ENCODE data around the gene GATA5.
"Not testable (repeated sequence)": the region's sequence is repeated elsewhere in the genome, so short reads cannot be mapped to it uniquely, and the experiment has no call there.

GATA5 gene

GRCh38 chr20:62428396-62429295, 47.1 kb downstream of the GATA5 start:
- no peak for DNase-seq

DNA sequence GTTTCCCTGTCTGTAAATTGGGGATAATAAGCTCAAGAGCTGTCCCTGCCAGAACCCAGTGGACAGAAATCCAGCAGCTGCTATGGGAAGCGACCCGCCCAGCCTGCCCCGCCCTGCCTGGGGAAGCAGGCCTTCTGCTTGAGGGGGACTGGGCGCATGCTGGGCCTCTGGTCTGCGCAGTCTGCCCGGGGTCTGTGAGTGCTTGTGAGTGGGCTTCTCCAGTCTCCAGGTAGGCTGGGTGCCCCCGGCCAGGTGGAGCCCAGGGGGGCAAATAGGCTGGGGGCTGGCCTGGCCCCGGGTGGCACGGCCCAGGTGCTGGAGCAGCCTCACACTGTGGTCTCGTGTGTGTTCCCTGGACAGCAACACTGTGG, 47.8 kb downstream of the GATA5 start:
- no peak for DNase-seq

- no peak for DNase-seq
Observed at GRCh38 chr20:62427172-62428001, 48.4 kb downstream of the GATA5 start, which contains the start of gene RBBP8NL. Gene RBBP8NL (minus strand): TSS chr20:62427539. CDS start chr20:62419647, 7,892 bp downstream.

DNA sequence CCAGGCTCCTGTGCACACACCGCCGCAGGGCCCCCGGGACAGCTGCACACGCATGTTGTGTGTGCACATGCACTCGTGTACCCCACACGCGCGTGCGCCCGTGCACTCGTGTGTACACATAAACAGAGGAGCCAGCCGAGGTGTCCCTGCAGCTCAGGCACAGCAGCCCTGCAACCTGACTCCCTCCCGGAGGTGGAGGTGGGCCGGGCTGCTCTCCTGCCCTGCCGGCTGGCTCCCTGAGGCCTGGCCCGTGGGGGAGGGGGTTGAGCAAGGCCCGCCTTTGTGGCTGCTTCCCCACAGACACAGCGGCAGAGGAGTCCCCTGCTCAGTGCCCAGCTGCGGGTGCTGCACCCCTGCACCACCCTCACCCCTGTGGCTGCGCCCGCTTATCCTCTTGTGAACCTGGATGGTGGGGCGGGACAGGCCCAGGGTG, 49.1 kb downstream of the GATA5 start:
- no peak for DNase-seq

DNA sequence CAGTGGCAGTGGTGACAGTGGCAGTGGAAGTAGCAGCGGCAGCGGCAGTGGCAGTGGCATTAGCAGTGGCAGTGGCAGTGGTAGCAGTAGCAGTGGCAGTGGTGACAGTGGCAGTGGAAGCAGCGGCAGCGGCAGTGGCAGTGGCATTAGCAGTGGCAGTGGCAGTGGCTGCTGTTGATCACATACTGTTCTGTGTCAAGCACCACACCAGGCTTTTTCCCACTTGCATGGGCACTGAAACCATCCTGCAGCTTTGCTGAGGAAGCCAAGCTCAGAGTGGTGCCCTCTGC, 49.8 kb downstream of the GATA5 start:
- DNase-seq, result not testable (repeated sequence)

- no peak for DNase-seq
Observed at GRCh38 chr20:62425281-62426058, 50.3 kb downstream of the GATA5 start.

GRCh38 chr20:62424249-62425107, 51.3 kb downstream of the GATA5 start:
- no peak for DNase-seq

- DNase-seq, result no peak
Observed at GRCh38 chr20:62423326-62423706, 52.5 kb downstream of the GATA5 start.

GRCh38 chr20:62422636-62423325, 53.0 kb downstream of the GATA5 start:
- no peak for DNase-seq

DNA sequence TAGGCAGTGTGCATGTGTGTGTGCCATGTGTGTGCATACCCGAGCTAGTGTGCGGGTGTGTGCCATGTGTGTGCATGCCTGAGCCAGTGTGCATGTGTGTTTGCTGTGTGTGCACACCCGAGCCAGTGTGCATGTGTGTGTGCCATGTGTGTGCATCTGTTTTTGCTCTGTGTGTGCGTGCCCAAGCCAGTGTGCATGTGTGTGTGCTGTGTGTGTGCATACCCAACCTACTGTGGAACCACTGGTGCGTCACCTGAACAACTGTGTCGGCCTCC, 54.1 kb downstream of the GATA5 start:
- no peak for DNase-seq

DNA sequence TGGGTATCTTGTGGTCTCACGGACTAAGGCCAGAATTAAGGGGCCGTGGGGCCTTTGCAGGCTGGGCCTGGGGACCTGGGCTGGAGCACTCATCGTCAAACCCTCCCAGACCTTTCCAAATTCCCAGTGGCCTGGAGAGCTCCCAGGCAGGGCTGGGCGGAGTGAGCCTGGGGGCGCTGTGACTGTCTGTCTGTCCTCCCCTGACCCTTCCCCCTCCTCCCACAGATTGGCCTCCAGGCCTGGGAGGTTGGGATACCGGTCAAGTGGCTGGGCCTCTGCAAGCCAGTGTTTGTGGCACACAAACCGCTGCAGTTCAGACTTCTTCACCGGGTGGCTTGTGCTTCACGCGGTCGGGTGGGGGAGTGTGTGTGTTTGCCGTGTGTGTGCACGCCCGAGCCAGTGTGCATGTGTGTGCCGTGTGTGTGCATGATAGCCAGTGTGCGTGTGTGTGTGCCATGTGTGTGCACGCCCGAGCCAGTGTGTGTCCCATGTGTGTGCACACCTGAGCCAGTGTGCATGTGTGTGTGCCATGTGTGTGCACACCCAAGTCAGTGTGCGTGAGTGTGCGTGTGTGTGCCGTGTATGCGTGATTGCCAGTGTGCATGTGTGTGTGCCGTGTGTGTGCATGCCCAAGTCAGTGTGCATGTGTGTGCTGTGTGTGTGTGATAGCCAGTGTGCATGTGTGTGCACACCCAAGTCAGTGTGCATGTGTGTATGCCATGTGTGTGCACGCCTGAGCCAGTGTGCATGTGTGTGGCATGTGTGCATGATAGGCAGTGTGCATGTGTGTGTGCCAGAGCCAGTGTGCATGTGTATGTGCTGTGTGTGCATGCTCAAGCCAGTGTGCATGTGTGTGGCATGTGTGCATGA, 54.7 kb downstream of the GATA5 start:
- no peak for DNase-seq

GRCh38 chr20:62419759-62420158, 56.0 kb downstream of the GATA5 start:
- no peak for DNase-seq

GRCh38 chr20:62418709-62419487, 56.9 kb downstream of the GATA5 start:
- DNase-seq, result no peak

GRCh38 chr20:62417981-62418708, 57.6 kb downstream of the GATA5 start:
- no peak for DNase-seq

DNA sequence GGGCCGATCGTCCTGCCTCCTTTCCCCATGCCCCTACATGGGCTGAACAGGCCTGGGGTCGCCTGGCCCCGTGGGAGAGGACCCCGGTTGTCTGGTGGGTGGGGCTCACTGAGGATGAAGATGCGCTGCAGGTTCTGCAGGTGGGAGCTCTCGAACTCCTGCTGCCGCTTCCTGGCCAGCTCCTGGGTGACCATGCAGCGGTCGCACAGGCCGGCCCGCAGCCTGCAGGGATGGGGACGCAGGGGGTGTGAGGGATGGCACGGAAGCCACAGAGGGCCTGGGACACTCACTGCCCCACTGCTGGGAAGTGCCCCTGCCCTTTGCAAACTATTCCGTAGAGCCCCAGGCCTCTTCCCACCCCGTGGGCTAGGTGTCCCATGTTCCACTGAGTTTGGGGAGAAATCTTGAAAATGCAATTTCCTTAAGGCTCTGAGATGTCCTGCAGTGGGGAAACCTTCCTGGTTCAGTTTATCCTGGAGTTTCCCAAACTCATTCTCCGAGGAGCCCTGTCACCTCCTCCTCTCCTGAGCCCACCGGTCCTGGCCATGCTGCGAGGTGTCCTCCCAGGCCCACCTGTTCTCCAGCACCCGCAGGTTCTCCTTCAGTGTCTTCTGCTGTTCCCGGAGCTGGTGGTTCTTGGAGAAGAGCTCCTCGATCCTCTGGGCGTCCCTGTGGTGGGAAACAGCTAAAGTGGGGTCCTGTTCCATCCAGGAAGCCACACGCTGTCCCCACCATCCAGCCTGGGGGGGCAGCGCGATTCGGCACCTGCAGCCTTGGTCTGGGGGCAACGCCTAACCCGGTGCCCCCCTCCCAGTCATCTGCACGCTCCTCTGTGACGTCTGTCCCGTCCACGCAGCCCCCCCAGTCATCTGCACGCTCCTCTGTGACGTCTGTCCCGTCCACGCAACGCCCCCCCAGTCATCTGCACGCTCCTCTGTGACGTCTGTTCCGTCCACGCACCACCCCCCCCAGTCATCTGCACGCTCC, 58.9 kb downstream of the GATA5 start:
- no peak for DNase-seq

DNA sequence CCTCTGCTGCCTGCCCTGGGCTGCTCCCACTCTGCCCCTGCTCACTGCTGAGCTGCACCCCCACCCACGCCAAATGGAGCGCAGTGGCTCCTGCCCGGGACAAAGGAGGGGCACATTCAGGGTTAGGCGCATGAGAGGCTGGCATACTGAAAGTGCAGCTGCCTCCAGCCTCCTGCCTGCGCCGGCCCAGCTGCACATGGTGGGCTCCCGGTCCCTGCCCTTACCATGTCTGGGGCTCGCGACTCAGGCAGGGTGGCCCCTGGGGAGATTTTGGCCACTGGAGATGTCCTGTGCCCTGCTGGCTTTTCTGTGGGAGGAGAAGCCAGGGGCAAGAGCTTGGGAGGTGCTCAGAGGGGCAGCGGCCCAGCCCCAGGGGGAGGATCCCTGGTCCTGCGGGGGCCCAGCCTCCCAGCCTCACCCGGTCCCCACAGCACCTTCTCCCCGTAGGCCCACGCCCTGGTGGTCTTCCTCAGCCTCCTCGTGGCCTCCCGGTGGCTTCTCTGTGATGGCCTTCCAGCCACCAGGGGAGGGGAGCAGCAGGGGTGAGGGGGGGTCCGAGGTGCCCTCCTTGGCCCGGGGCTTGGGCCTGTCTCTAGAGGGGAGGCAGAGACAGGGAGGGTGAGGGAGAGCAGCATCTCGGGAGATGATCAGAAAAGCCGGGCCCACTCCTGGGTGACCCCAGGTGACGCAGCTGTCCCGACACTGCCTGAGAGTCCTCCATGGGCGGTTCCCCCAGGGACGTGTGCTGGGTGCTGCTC, 60.3 kb downstream of the GATA5 start:
- DNase-seq, result no peak

DNA sequence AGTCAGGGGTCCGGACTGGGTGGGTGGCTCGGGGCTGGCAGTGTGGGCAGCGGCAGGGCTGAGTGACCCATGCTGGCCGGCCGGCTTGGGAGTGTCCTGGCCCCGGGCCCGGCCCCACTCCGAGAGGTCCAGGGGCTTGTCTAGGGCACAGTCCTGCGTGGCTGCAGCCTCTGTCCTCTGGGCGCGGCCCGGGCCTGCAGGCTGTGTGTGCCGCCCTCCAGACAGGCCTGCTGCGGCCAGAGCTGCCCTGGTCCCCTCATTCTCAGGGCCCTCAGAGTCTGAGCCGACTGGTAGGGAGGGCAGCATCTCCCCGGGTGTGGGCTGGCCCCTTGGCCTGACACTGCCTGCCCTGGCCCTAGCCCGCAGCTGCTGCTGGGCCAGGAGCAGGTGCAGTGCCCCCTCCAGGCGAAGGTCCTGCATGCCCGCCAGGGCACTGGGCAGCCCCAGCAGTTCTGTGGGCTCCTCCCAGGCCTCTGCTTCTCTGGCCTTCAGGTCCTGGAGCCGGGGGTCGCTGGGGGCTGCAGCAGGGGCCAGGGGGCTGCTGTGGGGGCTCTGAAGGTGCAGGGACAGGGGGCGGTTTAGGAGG, 61.8 kb downstream of the GATA5 start:
- no peak for DNase-seq
